ENCODE measurements around the gene MATK. TPM values are rescaled to one million over a fixed set of nuclear protein-coding genes. Genes with fewer than 3 reads are reported as not detected.
A peak's percentile ranks its signal among the peaks of the same experiment; 100 is the strongest.

Gene MATK
- total and polyA plus RNA-seq, 4 donors = 0.78 to 7.0 (median 1.8) TPM

GRCh38 chr19:3782903-3783302 lies 3.3 kb downstream of the MATK start:
- Histone ChIP-seq H3K27ac (ENCODE audit: low read depth in 1 of 2, low read length in 2 of 2) (no peak overlapping the region), H3K4me3 (ENCODE audit: low read depth in 1 of 3, low read length in 3 of 3) (no peak overlapping the region), H3K27me3 (ENCODE audit: control insufficient read depth in 4 of 4, insufficient read depth in 4 of 4, low read length in 3 of 4) (peaks cover 0 to 15% (median under 1%) of the 10 kb centered on the region in 4 donors), H3K36me3 (ENCODE audit: control insufficient read depth in 4 of 4, insufficient read depth in 3 of 4, low read depth in 1 of 4, low read length in 3 of 4) (peaks cover 0 to 1% (median 0%) of the 10 kb centered on the region in 4 donors), H3K4me1 (ENCODE audit: control insufficient read depth in 4 of 4, insufficient read depth in 4 of 4, low read length in 3 of 4) (peaks cover 0 to 7% (median 1%) of the 10 kb centered on the region in 4 donors), H3K9me3 (ENCODE audit: control insufficient read depth in 4 of 4, low read length in 3 of 4) (peaks cover 10 to 15% (median 14%) of the 10 kb centered on the region in 4 donors), H3K9ac (ENCODE audit: low read depth in 1 of 2, low read length in 2 of 2) (no peak overlapping the region)
- no peak for DNase-seq (ENCODE audit: low spot score)
- 85% methylated on average over 13 of the region's 13 CpGs for WGBS
- TF ChIP-seq JUND (IDR thresholded peaks at IDR 0.05) (no peak), RXRA (IDR thresholded peaks at IDR 0.05) (no peak), ATF3 (IDR thresholded peaks at IDR 0.05) (no peak), FOXA2 (IDR thresholded peaks at IDR 0.05) (no peak), CTCF (IDR thresholded peaks at IDR 0.05; ENCODE audit: low read depth, low read length, missing input control) (no peak), TAF1 (conservative IDR thresholded peaks at IDR 0.05) (no peak), NR2F2 (IDR thresholded peaks at IDR 0.05) (no peak), MAX (IDR thresholded peaks at IDR 0.05) (no peak), ZBTB33 (IDR thresholded peaks at IDR 0.05) (no peak), HNF4G (IDR thresholded peaks at IDR 0.05) (no peak), REST (IDR thresholded peaks at IDR 0.05) (no peak), SP1 (IDR thresholded peaks at IDR 0.05) (no peak), GABPA (IDR thresholded peaks at IDR 0.05 in 1 of 2, conservative IDR thresholded peaks at IDR 0.05 in 1 of 2) (no peak), RAD21 (IDR thresholded peaks at IDR 0.05) (no peak)

- no peak overlapping the region for H3K9ac ChIP-seq (ENCODE audit: low read depth in 1 of 2, low read length in 2 of 2)
- H3K27ac ChIP-seq (ENCODE audit: low read depth in 1 of 2, low read length in 2 of 2) = no peak overlapping the region
- H3K4me1 ChIP-seq (ENCODE audit: control insufficient read depth in 4 of 4, insufficient read depth in 4 of 4, low read length in 3 of 4) = peaks cover 0 to 7% (median 1%) of the 10 kb centered on the region in 4 donors
- H3K9me3 ChIP-seq (ENCODE audit: control insufficient read depth in 4 of 4, low read length in 3 of 4) = peaks cover 10 to 15% (median 14%) of the 10 kb centered on the region in 4 donors
- peaks cover 0 to 1% (median 0%) of the 10 kb centered on the region in 4 donors for H3K36me3 ChIP-seq (ENCODE audit: control insufficient read depth in 4 of 4, insufficient read depth in 3 of 4, low read depth in 1 of 4, low read length in 3 of 4)
- TF ChIP-seq FOXA1 (IDR thresholded peaks at IDR 0.05) = no peak
- TF ChIP-seq ATF3 (IDR thresholded peaks at IDR 0.05) = no peak
- TF ChIP-seq HNF4A (conservative IDR thresholded peaks at IDR 0.05) = no peak
- no peak for TF ChIP-seq REST (IDR thresholded peaks at IDR 0.05)
- peak overlapping the region in 1 of 3 donors; percentile 1 for H3K4me3 ChIP-seq (ENCODE audit: low read depth in 1 of 3, low read length in 3 of 3)
- no peak for DNase-seq (ENCODE audit: low spot score)
- 94% methylated on average over 1 of the region's 1 CpG for WGBS
- peaks cover 0 to 15% (median under 1%) of the 10 kb centered on the region in 4 donors for H3K27me3 ChIP-seq (ENCODE audit: control insufficient read depth in 4 of 4, insufficient read depth in 4 of 4, low read length in 3 of 4)
These were observed 3.9 kb downstream of the MATK start for GRCh38 chr19:3782330-3782729.
